Brain microvascular endothelial cell (primary cell): ENCODE data around the gene EPAS1.

Experiments
- DNase-seq: peaks from one replicate; pipeline ENCODE4 v3.0.0-alpha.2; 2020
- H3K27ac ChIP-seq: fragments of 250-450 bp; sonication (Bioruptor Pico); 2 replicates; pipeline ENCODE4 v1.5.1; 2020; ENCODE audit warnings: mild to moderate bottlenecking, moderate library complexity
- H3K27me3 ChIP-seq: fragments of 250-450 bp; sonication (Bioruptor Pico); replicated peaks from 2 replicates; pipeline ENCODE4 v1.5.1; 2020; ENCODE audit warnings: mild to moderate bottlenecking
- H3K36me3 ChIP-seq: fragments of 250-450 bp; sonication (Bioruptor Pico); replicated peaks from 2 replicates; pipeline ENCODE4 v1.5.1; 2020; ENCODE audit warnings: mild to moderate bottlenecking
- H3K4me3 ChIP-seq: 2 replicates; pipeline ENCODE4 v1.5.1; 2011; ENCODE audit warnings: low read depth, mild to moderate bottlenecking, control low read depth, low read length, moderate library complexity
- in situ Hi-C: cut with HindIII; loops from 2 replicates; pipeline ENCODE4 v1.10.0; 2017; ENCODE audit warnings: low sequenced_read_pairs, low pct_ligation_motif_present
- TF ChIP-seq, protein P1 (sequence below): IDR thresholded peaks from 2 replicates; pipeline ENCODE4 v1.5.1; 2011; ENCODE audit warnings: low read depth, mild to moderate bottlenecking, moderate library complexity, low read length, control low read depth, inconsistent platforms; ENCODE audit errors: missing control alignments

Gene EPAS1

DNA sequence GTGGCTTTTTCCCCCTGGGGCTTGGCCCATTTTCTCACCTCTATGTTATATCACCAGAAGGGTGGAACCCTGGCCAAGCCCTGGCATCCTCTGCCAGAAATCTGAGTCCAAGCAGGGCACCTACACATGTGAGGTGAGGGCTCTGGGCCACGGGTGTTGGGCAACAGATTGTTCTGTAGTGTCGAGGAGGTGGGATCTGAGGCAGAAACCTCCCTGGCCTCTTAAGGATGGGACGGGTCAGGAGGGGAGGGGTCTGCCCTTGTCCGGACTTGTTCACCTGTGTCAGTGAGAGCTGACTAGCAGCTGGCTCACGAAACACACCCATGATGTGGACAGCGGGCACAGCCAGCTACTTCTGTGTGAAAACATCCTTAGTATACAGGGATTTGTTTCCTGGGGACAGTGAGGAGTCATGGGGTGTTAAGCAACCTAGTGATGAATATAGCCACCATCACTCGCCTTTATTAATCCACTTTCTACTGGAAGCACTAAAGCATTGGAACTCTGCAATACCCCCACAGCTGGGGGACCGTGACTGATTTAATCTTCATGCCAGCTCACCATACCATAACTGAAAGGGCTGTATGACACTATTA, 35.6 kb downstream of the EPAS1 start:
- Histone ChIP-seq H3K27ac (peak overlapping the region; percentile 94), H3K36me3 (no peaks in the 10 kb centered on the region), H3K27me3 (no peaks in the 10 kb centered on the region), H3K4me3 (no peak overlapping the region)
- in situ Hi-C loops = no loop called here
- no peak for DNase-seq
- TF ChIP-seq, protein P1, sequence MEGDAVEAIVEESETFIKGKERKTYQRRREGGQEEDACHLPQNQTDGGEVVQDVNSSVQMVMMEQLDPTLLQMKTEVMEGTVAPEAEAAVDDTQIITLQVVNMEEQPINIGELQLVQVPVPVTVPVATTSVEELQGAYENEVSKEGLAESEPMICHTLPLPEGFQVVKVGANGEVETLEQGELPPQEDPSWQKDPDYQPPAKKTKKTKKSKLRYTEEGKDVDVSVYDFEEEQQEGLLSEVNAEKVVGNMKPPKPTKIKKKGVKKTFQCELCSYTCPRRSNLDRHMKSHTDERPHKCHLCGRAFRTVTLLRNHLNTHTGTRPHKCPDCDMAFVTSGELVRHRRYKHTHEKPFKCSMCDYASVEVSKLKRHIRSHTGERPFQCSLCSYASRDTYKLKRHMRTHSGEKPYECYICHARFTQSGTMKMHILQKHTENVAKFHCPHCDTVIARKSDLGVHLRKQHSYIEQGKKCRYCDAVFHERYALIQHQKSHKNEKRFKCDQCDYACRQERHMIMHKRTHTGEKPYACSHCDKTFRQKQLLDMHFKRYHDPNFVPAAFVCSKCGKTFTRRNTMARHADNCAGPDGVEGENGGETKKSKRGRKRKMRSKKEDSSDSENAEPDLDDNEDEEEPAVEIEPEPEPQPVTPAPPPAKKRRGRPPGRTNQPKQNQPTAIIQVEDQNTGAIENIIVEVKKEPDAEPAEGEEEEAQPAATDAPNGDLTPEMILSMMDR = no peak

DNA sequence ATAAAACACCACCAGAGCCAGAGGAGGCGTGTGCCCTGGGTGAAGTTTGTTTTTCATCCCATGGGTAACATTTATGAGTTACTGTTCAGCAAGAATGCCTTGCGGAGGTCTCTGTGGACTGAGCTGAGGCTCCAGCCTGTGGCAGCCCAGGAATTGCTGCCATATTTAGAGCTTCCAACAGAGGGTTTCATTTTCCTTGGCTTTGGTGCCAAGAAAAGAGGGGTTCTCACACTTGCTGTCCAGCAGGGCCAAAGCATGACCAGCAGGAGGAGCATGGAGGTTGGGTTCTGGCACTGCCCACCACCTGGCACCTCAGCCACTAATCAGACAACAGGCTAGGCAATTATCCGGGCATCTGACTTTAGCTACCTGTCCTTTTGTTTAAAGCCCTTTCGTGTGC, 36.7 kb downstream of the EPAS1 start:
- Histone ChIP-seq H3K4me3 (no peak overlapping the region), H3K36me3 (no peaks in the 10 kb centered on the region), H3K27me3 (no peaks in the 10 kb centered on the region), H3K27ac (peak overlapping the region; percentile 94)
- DNase-seq = no peak
- in situ Hi-C loops = no loop called here
- TF ChIP-seq, protein P1 = peak; percentile 58

DNA sequence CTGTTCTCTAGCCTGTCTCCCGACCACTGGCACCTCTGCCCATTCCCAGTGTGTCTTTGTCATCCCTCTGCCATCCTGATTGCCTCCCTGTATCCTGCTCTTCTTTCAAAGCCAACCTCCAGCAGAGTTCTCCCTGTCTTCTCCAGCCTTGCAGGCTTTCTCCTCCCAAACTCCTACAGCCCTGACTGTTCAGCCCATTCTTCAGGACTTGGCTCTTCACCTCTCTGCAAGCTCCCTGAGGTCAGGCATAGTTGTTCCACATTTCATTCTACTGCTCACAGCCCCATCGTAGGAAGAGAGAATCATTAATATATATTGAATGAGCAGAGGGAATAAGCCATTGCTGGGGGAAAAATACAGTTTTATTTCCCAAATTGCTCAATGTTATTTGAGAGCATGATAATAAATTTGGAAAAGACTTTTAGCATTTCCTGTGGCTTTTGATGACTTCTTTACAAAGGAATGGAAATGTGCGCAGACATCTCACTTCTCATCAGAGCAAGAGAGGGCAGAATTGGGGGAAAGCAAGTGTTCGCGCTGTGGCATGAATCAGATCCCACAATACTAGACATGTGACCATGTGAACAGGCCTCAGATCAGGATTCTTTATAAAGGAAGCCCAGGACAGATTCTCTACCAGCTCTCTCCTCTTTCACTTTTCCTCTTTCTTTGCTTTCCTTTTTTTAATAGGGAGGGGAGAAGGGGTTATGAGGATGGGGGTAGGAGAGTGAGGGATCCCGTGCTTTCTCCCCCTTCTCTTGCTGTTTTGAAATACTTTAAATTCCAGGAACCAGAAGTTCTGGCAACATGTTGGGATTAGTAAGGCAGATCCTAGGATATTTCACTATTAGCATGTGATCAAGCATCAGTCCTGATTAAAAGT, 37.4 kb downstream of the EPAS1 start:
- TF ChIP-seq, protein P1 = no peak
- peak; percentile 96 for DNase-seq
- Histone ChIP-seq H3K27ac (peak overlapping the region; percentile 94), H3K27me3 (no peaks in the 10 kb centered on the region), H3K36me3 (no peaks in the 10 kb centered on the region), H3K4me3 (no peak overlapping the region)
- in situ Hi-C loops = no loop called here

DNA sequence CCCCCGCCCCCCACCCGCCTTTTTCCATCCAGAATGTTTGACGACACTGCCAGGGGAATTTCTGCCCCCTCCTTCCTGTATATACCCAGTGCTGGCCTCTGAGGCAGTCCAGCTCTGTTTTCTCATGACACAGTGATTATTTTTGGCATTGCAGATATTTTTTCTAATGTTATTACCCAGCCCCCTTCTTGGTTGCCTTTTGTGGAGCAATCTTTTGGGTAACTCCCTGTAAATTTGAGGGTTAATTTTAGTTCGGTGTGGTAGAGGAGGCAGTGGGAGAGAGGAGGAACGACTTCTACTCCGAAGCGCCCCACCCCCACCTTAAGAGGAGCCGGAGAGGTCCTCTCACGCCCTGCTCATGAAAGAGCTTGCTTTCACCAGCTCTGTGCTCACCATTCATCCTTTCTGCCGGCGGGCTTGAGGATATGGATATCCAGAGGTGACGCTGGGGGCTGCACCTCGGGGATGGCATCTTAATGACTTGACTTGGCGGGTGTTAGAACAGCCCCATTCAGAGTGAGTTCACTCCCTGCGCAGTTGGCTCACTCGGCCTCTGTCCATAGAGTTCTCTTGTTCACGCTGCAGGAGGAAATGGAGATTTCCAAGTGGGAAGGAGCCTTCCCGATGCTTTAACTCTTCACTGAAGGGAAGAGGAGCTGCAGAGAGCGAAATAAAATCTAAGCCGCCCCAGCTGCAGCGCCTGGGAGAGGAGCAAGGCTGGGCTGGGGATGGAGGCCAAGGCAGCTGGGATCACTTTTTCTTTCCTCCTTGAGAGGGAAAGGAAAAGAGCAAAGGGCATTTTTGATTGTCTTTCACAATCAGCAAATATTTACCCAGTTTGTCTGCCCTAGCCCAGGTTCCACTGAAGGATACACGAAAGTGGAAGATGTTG, 38.4 kb downstream of the EPAS1 start:
- Histone ChIP-seq H3K27ac (peak overlapping the region; percentile 94), H3K4me3 (peak overlapping the region; percentile 31), H3K36me3 (no peaks in the 10 kb centered on the region), H3K27me3 (no peaks in the 10 kb centered on the region)
- TF ChIP-seq, protein P1 = no peak
- in situ Hi-C loops = no loop called here
- peak; percentile 81 for DNase-seq

DNA sequence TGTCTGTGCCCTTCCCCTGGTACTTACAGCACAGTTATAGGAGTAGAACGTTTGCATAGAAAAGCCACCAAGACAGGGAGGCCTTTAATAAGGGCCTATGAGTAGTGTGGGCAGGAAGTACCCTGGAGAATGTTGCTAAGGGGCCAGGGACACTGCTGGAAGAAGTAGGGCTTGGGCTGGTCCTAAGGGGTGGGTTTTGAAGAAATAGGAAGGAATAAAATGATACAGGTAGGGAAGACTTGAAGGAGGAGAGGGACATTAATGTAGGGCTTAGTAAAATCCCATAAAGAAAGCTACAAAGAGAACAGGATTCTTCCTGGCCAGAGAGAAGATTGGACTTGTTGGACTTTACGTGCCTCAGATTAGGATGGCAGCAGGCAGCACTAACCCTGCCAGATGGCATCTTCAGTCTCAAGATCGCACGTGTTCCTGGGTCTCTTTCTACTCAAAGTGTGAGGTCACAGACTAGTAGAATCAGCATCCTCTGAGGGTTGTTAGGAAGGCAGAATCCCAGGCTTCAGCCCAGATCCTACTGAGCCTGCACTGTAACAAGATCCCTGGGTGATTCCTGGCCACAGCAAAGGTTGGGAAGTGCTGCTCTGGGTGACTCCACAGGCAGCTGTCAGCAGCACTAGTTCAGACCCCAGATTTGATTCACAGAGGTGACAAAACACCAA, 39.2 kb downstream of the EPAS1 start:
- Histone ChIP-seq H3K27me3 (no peaks in the 10 kb centered on the region), H3K27ac (peak overlapping the region; percentile 94), H3K4me3 (no peak overlapping the region), H3K36me3 (no peaks in the 10 kb centered on the region)
- TF ChIP-seq, protein P1 = no peak
- in situ Hi-C loops = no loop called here
- peak; percentile 56 for DNase-seq
